Gastroesophageal sphincter (tissue), 3 donors: Measurements from ENCODE around the gene ADCY6.

Source experiments
- EP300 ChIP-seq: sonication (generic); formaldehyde crosslinking; IDR thresholded peaks from one replicate; pipeline ENCODE4 v1.6.1; 2017; ENCODE audit warnings: antibody characterized with exemption, mild to moderate bottlenecking
- POLR2A ChIP-seq, 2 donors: fragments of 450-650 bp; IDR thresholded peaks; one replicate each; pipeline ENCODE4 v1.6.1; 2017; ENCODE audit warnings: antibody characterized with exemption in 2 of 2, mild to moderate bottlenecking in 2 of 2, moderate library complexity in 1 of 2
- POLR2AphosphoS5 ChIP-seq: sonication (generic); formaldehyde crosslinking; IDR thresholded peaks from one replicate; pipeline ENCODE4 v1.6.1; 2017; ENCODE audit warnings: antibody characterized with exemption
- TF ChIP-seq, protein P1 (sequence below), 4 experiments: fragments of 200-600 bp in 2 of 4; fragments of 450-650 bp in 2 of 4; sonication (generic) in 1 of 4; IDR thresholded peaks; one replicate each; pipeline ENCODE4 v1.5.1; 2017 to 2019; ENCODE audit warnings: antibody characterized with exemption in 4 of 4, mild to moderate bottlenecking in 2 of 4, moderate library complexity in 2 of 4

- TF ChIP-seq POLR2AphosphoS5 = no peak
- TF ChIP-seq, protein P1, sequence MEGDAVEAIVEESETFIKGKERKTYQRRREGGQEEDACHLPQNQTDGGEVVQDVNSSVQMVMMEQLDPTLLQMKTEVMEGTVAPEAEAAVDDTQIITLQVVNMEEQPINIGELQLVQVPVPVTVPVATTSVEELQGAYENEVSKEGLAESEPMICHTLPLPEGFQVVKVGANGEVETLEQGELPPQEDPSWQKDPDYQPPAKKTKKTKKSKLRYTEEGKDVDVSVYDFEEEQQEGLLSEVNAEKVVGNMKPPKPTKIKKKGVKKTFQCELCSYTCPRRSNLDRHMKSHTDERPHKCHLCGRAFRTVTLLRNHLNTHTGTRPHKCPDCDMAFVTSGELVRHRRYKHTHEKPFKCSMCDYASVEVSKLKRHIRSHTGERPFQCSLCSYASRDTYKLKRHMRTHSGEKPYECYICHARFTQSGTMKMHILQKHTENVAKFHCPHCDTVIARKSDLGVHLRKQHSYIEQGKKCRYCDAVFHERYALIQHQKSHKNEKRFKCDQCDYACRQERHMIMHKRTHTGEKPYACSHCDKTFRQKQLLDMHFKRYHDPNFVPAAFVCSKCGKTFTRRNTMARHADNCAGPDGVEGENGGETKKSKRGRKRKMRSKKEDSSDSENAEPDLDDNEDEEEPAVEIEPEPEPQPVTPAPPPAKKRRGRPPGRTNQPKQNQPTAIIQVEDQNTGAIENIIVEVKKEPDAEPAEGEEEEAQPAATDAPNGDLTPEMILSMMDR (IDR thresholded peaks at IDR 0.05) = no peak
- no peak for TF ChIP-seq POLR2A (IDR thresholded peaks at IDR 0.05)
- no peak for TF ChIP-seq EP300
Measured at GRCh38 chr12:48824905-48825304, 36.0 kb upstream of the ADCY6 start.
